Measurements from ENCODE around the gene FILIP1L. TPM values are rescaled to one million over a fixed set of nuclear protein-coding genes. Genes with fewer than 3 reads are reported as not detected.

FILIP1L gene
- total RNA-seq, 2 donors from 2014 or later, result 6.7 to 19.0 TPM

GRCh38 chr3:99925584-99926230 lies 188.6 kb downstream of the FILIP1L start:
- ATAC-seq, result peak; percentile 50
- DNase-seq, result peak; percentile 28 to 30
- intact Hi-C loops (cut with DNase I, micrococcal nuclease), result no loop called here

GRCh38 chr3:99923873-99924272 lies 190.4 kb downstream of the FILIP1L start:
- intact Hi-C loops (cut with DNase I, micrococcal nuclease), result no loop called here
- no peak for DNase-seq
- no peak for ATAC-seq

- DNase-seq (no peak), ATAC-seq (no peak)
- intact Hi-C loops (cut with DNase I, micrococcal nuclease), result no loop called here
These were observed 192.3 kb downstream of the FILIP1L start for GRCh38 chr3:99921986-99922385.

GRCh38 chr3:99921377-99921695 lies 193.0 kb downstream of the FILIP1L start:
- no peak for ATAC-seq
- intact Hi-C loops (cut with DNase I, micrococcal nuclease), result no loop called here
- DNase-seq, result no peak

- DNase-seq, result peak; percentile 68 to 74
- intact Hi-C loops (cut with DNase I, micrococcal nuclease), result no loop called here
- ATAC-seq, result peak; percentile 93
These were observed 193.6 kb downstream of the FILIP1L start for GRCh38 chr3:99920481-99921376.

GRCh38 chr3:99919694-99920093 lies 194.6 kb downstream of the FILIP1L start:
- intact Hi-C loops (cut with DNase I, micrococcal nuclease), result no loop called here
- no peak for DNase-seq
- ATAC-seq, result peak; percentile 43

GRCh38 chr3:99918715-99919114 lies 195.6 kb downstream of the FILIP1L start:
- intact Hi-C loops (cut with DNase I, micrococcal nuclease), result no loop called here
- DNase-seq (no peak), ATAC-seq (no peak)

GRCh38 chr3:99915906-99916432 lies 198.3 kb downstream of the FILIP1L start:
- intact Hi-C loops (cut with DNase I, micrococcal nuclease), result no loop called here
- no peak for ATAC-seq
- DNase-seq, result no peak

GRCh38 chr3:99911433-99911832 lies 202.9 kb downstream of the FILIP1L start:
- no peak for ATAC-seq
- DNase-seq, result no peak
- intact Hi-C loops (cut with DNase I, micrococcal nuclease), result no loop called here

GRCh38 chr3:99910752-99911290 lies 203.5 kb downstream of the FILIP1L start:
- intact Hi-C loops (cut with DNase I, micrococcal nuclease), result no loop called here
- no peak for DNase-seq
- no peak for ATAC-seq

GRCh38 chr3:99909714-99910495 lies 204.4 kb downstream of the FILIP1L start:
- intact Hi-C loops (cut with DNase I, micrococcal nuclease), result no loop called here
- ATAC-seq (no peak), DNase-seq (no peak)

- ATAC-seq (no peak), DNase-seq (no peak)
- intact Hi-C loops (cut with DNase I, micrococcal nuclease), result no loop called here
These were observed 206.2 kb downstream of the FILIP1L start for GRCh38 chr3:99907959-99908544.

- no peak for DNase-seq
- intact Hi-C loops (cut with DNase I, micrococcal nuclease), result no loop called here
- ATAC-seq, result no peak
These were observed 210.4 kb downstream of the FILIP1L start for GRCh38 chr3:99903869-99904268.

- DNase-seq (no peak), ATAC-seq (no peak)
- intact Hi-C loops (cut with DNase I, micrococcal nuclease), result no loop called here
These were observed 212.2 kb downstream of the FILIP1L start for GRCh38 chr3:99902091-99902490.

GRCh38 chr3:99901200-99901926 lies 212.9 kb downstream of the FILIP1L start:
- DNase-seq (no peak), ATAC-seq (no peak)
- intact Hi-C loops (cut with DNase I, micrococcal nuclease), result no loop called here

- intact Hi-C loops (cut with DNase I, micrococcal nuclease), result no loop called here
- ATAC-seq, result no peak
These were observed 214.1 kb downstream of the FILIP1L start for GRCh38 chr3:99900248-99900647.

GRCh38 chr3:99899603-99900002 lies 214.7 kb downstream of the FILIP1L start:
- ATAC-seq (no peak), DNase-seq (no peak)
- intact Hi-C loops (cut with DNase I, micrococcal nuclease), result no loop called here

More at GRCh38 chr3:99900248-99900647, 214.1 kb downstream of the FILIP1L start:
- DNase-seq, result no peak

GRCh38 chr3:99896482-99896881 lies 217.8 kb downstream of the FILIP1L start:
- intact Hi-C loops (cut with DNase I, micrococcal nuclease), result no loop called here
- DNase-seq, result no peak
- no peak for ATAC-seq

Data from left colon (tissue), 2 donors.